ENCODE results near the gene SERPINA1. TPM values are rescaled to one million over a fixed set of nuclear protein-coding genes. Genes with fewer than 3 reads are reported as not detected.

Gene SERPINA1
- total RNA-seq: 0.26 and 0.51 TPM in 2 replicates

DNA sequence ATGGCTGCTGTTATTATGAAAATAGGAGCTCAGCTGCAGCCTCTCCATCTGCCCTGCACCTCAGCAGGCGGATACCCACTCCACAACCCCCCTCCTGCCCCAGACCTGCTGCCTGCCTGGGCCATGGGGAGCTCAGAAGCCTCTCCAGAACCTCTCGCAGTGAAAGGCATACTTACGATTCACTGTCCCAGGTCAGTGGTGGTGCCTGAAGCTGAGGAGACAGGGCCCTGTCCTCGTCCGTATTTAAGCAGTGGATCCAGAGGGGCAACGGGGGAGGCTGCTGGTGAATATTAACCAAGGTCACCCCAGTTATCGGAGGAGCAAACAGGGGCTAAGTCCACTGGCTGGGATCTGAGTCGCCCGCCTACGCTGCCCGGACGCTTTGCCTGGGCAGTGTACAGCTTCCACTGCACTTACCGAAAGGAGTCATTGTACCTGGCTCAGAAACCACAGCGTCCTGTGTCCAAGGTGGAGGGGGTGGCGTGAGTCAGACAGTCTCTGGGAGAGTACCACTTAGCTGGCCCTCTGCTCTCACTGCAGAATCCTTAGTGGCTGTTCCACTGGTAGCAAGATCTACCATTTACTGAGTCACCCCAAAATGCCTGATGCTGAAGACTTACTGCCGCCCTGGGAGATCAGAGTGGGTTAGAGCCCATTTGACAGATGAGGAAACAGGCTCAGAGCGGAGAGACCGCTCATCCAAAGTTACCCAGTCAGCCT is at the start of gene SERPINA1:
Gene SERPINA1, minus strand, starts transcription at position 219 of the 720 bp plus-strand sequence. CDS start 5,365 bp downstream, outside the sequence.
- H3K4me3 ChIP-seq (ENCODE audit: low read depth, low read length): no peak within 1 kb of the TSS
- TF ChIP-seq CTCF (IDR thresholded peaks at IDR 0.05; ENCODE audit: insufficient read depth, low read length, severe bottlenecking): no peak

DNA sequence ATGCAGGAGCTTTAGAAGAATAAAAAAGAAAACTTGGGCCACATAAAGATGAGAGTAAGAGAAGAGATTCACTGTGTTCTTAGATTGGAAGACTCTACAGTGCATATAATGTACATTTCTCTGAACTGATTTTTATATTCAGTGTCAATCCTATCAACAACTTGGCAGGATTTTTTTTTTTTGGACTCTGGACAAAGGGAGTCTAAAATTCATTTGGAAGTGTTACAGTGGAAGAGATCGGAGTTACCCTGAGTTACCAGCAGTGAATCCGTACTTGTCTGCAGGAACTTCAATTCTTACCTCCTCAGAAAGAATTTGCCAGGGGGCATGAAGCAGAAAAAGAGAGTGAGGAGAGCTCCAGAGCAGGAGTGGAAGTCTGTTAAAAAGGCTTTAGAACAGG is 40.2 kb upstream of the SERPINA1 start:
- Histone ChIP-seq H3K36me3 (ENCODE audit: control insufficient read depth, insufficient read depth, low read length) (no peaks in the 10 kb centered on the region), H3K4me3 (ENCODE audit: low read depth, low read length) (no peak overlapping the region), H3K27me3 (ENCODE audit: control insufficient read depth, insufficient read depth, low read length) (no peaks in the 10 kb centered on the region)
- DNase-seq (ENCODE audit: low read depth): no peak
- FAIRE-seq: no peak
- no peak for TF ChIP-seq CTCF (IDR thresholded peaks at IDR 0.05; ENCODE audit: insufficient read depth, low read length, severe bottlenecking)

More for the DNA sequence above, at the start of gene SERPINA1:
- peak; percentile 92 for DNase-seq (ENCODE audit: low read depth)
- Histone ChIP-seq H3K27me3 (ENCODE audit: control insufficient read depth, insufficient read depth, low read length) (no peaks in the 10 kb centered on the region), H3K36me3 (ENCODE audit: control insufficient read depth, insufficient read depth, low read length) (no peaks in the 10 kb centered on the region)
- FAIRE-seq: no peak

DNA sequence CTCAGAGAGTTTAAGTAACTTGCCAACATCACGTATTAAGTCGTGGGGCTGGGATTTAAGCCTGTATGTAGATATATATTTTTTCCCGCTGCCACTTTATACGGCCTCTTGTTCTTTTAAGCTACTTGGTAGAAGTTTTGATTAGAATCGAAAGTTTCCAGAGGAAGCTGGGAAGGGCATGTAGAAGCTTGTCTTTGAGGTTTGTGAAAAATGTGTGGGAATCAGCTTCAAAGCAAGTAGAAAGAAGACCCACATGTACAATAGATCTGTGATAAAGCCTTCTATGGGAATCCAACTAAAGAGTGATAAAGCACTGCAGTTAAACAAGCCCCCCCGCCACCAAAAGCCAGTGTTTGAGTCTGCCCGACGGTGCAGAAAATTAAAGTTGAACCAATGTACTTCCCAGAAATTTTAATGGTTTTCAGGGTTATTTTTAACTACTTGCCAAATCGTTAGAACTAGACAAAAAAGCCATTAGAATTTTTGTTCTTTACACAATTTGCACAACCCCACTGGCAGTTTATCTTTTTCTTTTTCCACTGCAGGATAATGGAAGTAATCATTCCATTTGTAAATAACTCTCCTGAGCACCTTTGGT is 38.7 kb upstream of the SERPINA1 start:
- Histone ChIP-seq H3K27me3 (ENCODE audit: control insufficient read depth, insufficient read depth, low read length) (no peaks in the 10 kb centered on the region), H3K36me3 (ENCODE audit: control insufficient read depth, insufficient read depth, low read length) (no peaks in the 10 kb centered on the region), H3K4me3 (ENCODE audit: low read depth, low read length) (no peak overlapping the region)
- DNase-seq (ENCODE audit: low read depth) (peak; percentile 75), FAIRE-seq (no peak)
- no peak for TF ChIP-seq CTCF (IDR thresholded peaks at IDR 0.05; ENCODE audit: insufficient read depth, low read length, severe bottlenecking)

- no peak for FAIRE-seq
- peak; percentile 55 for DNase-seq (ENCODE audit: low read depth)
- Histone ChIP-seq H3K27me3 (ENCODE audit: control insufficient read depth, insufficient read depth, low read length) (no peaks in the 10 kb centered on the region), H3K4me3 (ENCODE audit: low read depth, low read length) (no peak overlapping the region), H3K36me3 (ENCODE audit: control insufficient read depth, insufficient read depth, low read length) (no peaks in the 10 kb centered on the region)
- TF ChIP-seq CTCF (IDR thresholded peaks at IDR 0.05; ENCODE audit: insufficient read depth, low read length, severe bottlenecking): no peak
Observed at GRCh38 chr14:94426526-94426925, 38.1 kb upstream of the SERPINA1 start.

DNA sequence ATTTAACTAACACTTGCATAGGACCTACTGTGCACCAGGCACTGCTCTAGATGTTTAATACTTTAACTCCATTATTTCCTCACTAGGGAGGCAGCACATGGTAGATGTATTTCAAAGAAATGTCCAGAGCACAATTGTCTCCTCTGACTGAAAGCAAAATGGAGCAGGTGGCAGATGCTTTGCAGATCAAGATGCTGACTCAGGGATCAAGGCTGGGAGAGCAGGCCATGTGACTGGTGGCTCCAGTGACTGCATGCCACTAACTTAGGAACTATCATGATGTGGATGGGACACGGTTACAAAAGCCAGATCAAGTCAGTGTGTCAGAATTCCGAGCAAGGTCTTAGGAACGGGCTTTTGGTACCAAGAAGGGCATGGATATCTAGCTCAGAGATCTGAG is 36.0 kb upstream of the SERPINA1 start:
- FAIRE-seq (no peak), DNase-seq (ENCODE audit: low read depth) (no peak)
- H3K27me3 ChIP-seq (ENCODE audit: control insufficient read depth, insufficient read depth, low read length): no peaks in the 10 kb centered on the region
- no peaks in the 10 kb centered on the region for H3K36me3 ChIP-seq (ENCODE audit: control insufficient read depth, insufficient read depth, low read length)
- H3K4me3 ChIP-seq (ENCODE audit: low read depth, low read length): no peak overlapping the region
- TF ChIP-seq CTCF (IDR thresholded peaks at IDR 0.05; ENCODE audit: insufficient read depth, low read length, severe bottlenecking): no peak
